ENCODE measurements around the gene ITGA11.

The ITGA11 gene

DNA sequence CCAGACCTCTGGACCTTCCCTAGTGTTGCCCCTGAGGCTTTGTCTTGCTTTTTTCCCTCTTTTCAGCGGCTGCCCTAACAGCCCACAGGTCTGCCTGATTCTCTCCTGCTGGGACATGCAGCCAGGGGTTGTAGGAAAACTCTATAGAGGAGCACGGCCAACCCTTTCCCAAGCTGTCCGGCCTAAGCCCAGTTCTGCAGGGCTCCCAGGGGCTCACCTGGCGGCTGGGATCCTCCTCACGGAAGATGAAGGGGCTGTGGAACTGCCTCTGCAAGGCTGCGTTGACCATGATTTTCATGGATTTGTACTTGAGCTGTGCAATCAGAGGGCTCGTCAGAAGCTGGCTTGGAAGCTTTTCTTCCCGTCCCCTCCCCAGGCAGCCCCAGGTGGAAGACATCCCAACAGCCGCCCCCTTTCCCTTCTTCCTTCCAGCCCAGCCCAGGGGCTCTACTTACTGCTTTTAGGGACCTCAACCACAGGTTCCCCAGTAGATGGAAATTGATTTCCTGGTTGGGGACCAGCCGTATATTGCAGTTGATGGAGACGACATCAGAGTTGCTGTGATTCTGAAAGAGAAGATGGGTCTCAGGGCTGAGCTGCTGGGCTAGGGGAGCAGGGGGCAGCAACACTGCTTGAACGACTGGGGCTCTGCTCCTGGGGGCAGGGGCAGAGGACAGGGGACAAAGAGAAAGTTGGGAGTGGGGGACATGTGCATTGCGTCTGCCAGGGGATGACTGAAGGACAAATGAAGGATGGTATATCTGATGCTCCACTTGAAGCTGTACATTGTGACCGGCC lies 124.6 kb downstream of the ITGA11 start:
- no peak for DNase-seq

DNA sequence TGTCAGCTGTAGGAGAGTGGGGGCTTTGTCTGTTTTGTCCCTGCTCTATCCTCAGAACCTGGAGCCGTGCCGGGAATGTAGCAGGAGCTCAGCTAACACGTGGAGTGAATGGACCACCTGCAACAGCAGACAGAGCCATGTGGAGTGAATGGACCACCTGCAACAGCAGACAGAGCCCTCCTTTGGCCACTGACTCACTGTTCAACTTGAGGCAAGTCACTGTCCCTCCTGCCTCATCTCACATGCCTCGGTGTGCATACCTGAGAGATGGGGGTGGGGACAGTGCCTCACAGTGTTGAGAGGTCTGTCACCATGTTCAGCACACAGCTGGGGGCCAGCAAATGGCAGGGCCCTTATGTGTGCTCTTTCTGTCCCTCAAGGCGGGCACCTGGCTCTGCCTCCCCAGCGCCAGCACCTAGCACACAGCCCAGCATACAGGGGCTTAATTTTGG lies 126.5 kb downstream of the ITGA11 start:
- DNase-seq, result no peak

DNA sequence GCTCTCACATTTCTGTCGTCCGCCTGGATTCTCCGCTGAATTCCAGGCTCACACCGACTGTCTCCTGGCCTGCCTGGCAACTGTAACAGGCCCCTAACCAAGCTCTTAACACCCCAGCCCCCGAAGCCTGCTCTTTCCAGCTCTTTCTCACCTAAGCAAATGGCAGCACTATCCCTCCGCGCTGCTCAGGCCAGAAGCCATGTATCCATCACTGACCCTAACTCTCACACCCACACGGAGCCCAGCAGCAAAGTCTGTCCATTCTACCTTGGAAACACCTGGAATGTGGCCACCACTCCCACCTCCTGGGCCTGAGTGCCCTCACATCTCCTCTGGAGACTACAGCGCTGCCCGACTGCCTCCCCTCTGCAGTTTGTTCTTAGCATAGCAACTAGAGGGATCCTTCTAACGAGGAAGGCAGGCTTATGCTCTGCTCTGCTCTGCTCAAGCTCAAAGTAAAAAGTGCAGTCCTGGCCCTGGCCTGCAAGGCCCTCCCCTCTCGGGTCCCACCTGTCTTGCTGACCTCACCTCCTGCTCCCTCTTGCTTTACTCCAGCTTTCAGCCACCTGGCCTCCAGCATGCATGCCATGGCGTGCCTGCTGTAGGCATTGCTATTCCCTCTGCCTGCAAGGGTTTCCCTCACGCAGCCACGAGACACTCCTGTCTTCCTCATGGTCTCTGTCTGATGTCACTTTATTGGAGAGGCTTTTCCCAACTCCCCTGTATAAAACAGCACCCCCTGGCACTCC lies 127.2 kb downstream of the ITGA11 start:
- no peak for DNase-seq

GRCh38 chr15:68303560-68304436 lies 128.2 kb downstream of the ITGA11 start:
- DNase-seq, result no peak

DNA sequence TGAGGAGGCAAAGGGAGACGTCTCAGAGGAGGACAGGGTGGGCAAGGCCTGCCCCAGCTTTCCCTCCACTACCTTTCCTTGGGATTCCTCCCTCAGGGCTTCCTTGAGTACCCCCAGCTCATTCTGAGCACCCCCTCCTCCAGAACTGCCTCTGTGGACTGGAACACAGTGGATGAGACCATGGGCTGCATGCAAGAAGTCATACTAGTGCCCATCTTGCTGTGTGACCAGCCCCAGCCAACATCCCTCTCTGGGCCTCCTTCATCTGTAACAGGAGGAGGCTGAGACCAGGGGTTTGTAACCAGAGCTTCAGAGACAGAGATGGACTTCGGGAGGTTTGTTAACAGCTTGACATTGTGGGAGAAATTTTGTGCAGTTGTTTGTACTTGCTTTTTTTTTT lies 128.8 kb downstream of the ITGA11 start:
- DNase-seq, result no peak

- DNase-seq, result no peak
Measured at GRCh38 chr15:68302729-68303128, 129.2 kb downstream of the ITGA11 start.

- no peak for DNase-seq
Measured at GRCh38 chr15:68301301-68301700, 130.7 kb downstream of the ITGA11 start.

DNA sequence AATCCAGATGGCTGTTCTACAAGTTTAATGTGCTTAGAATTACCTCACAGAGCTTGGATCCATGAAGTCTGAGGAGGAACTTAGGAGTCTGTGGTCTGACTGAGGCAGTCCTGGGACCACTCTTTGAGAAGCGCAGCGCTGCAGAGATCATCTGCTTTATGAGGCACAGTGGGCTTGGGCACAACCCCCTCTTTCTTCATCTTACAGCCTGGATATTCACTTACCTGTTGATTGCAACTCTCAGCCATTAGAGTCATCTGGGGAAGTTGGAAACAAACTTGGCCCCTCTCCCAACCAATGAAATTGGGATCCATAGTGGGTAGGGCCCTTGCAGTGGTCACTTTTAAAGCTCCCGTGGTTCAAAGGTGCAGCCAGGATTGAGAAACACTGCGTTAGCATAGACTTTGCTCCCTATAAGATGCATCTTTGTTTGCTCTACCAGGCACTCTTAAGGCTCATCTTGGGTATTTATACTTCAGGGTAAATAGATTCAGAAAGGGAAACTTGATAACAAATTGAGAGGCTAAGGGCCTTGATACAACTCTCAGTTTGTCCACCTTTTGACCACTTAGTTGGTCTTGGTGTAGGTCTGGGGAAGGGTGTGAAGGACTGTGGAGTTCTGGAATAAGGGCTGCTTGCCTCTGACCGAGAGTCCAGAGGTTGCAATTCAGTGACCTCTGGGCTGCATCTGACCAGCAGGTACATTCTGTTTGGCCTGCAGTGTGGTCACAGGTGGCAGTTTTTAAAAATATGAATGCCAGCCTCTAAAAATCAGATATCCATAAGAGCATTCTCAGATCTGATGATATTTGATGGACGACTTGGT lies 131.6 kb downstream of the ITGA11 start:
- DNase-seq, result no peak

DNA sequence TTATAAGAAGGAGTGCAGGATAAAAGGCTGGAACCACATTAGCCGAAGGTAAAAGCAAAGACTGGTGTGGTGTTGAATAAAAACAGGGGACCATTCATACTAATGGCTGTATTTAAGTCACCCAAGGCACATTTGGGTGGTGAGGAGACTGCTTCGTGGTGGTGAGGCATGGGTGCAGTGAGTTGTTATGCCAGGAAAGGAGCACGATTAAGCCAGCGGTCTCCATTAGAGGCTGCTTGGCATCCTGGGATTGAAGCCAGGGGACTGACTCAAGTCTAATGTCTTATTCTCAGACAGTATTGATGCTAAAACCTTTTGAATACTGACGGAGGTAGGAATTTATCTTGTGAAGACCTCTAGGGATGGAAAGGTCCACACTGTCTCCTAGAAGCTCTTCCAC lies 132.5 kb downstream of the ITGA11 start:
- DNase-seq, result no peak

GRCh38 chr15:68298882-68299381 lies 133.0 kb downstream of the ITGA11 start:
- no peak for DNase-seq

GRCh38 chr15:68298336-68298735 lies 133.6 kb downstream of the ITGA11 start:
- no peak for DNase-seq

DNA sequence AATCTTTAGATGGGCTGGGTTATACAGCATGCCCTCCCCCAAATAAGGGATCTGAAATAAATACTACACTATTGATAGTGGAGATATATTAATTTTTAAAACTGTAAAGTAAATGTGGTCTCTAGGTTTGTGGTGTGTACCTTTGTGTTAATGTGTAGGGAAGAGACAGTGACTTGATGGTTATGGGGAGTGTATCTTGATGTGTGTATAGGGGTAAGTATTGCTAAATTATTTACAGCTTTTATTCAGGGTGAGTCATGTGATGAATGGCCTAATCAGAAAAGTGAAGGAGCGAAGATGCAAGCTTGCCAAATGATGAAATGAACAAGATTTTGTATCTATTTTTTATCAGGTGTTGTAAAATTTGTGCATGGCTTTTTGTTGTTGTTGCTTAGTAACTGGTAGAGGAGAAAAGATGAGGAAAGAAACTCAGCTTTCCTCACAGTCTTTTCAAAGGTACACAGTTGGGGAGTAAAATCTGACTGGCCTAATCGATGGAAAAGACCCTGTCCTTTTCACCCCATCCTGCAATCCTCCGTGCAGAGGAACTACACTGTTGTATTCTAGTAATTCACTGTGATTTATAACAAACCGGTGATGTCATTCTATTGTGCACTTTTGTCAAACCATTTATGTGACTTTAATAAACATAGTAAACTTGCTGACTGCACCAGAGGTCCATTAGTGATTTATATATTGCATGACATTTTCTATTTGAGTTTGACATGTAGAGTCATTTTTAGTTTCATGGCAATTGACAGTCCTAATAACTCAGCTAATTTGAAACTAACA lies 136.8 kb downstream of the ITGA11 start:
- no peak for DNase-seq

GRCh38 chr15:68292967-68293366 lies 139.0 kb downstream of the ITGA11 start:
- no peak for DNase-seq

DNA sequence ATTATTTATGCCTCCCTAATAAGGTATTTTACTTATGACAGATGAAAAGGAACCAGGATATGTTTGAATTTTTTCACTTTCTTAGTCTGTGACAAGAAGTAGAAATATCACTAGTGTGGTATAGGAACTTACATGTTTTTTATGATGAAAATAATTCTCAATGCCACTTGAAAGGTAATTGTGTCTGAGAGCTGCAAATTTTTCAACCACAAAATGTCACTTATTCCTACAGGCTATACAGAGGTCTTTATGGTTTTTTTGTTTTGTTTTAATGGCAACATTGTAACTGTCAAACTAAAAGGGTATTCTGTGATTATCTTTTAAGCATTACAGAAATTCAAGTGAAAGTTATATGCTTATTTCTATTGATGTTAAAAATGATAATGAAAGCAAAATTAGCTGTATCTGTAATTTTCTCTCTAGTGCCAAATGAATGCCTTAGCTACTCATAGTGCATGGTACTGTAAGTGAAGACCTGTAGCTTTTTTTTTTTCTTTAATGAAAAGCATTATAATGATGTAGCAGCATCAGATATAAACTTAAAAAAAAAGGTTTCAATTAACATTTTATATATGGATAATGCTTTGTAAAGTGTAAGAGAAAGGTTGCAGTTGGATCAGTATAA lies 139.7 kb downstream of the ITGA11 start:
- DNase-seq, result no peak

GRCh38 chr15:68290715-68291114 lies 141.2 kb downstream of the ITGA11 start:
- no peak for DNase-seq

- DNase-seq, result no peak
Measured at GRCh38 chr15:68289621-68290352, 142.2 kb downstream of the ITGA11 start.

- no peak for DNase-seq
Measured at GRCh38 chr15:68289057-68289456, 142.9 kb downstream of the ITGA11 start.

DNA sequence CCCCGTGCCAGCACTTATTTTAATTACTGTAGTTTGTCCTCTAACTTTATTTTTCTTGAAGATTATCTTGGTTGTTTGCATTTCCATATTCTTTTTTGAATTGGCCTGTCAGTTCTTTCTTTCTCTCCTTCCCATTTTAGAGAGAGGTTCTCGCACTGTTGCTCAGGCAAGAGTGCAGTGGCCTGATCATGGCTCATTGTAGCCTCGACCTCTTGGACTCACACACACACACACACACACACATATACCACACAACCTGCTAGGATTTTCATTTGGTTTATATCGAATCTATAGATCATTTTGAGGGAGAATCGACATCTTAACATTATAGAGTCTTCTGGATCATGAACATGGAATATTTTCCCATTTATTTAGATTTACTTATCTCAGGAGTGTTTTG lies 145.7 kb downstream of the ITGA11 start:
- no peak for DNase-seq

GRCh38 chr15:68285259-68285980 lies 146.5 kb downstream of the ITGA11 start:
- no peak for DNase-seq
